C4-2B (cell line): ENCODE data around the gene KCNAB2.

ENCODE experiments used
- CTCF ChIP-seq: fragments of 450-650 bp; conservative IDR thresholded peaks from 2 replicates; pipeline ENCODE4 v1.5.1; 2017; ENCODE audit warnings: mild to moderate bottlenecking
- ZFX ChIP-seq: fragments of 450-650 bp; IDR thresholded peaks from 2 replicates; pipeline ENCODE4 v1.6.1; 2017

GRCh38 chr1:6136516-6137220 lies 91.0 kb downstream of the KCNAB2 start:
- TF ChIP-seq CTCF (no peak), ZFX (no peak)
